ENCODE measurements around the gene DPEP1.

GRCh38 chr16:89601906-89602272 lies 11.6 kb upstream of the DPEP1 start:
- TF ChIP-seq CTCF (optimal IDR thresholded peaks at IDR 0.05 in 1 of 3, IDR thresholded peaks at IDR 0.05 in 1 of 3, conservative IDR thresholded peaks at IDR 0.05 in 1 of 3; ENCODE audit: extremely low read depth in 1 of 3, insufficient read depth in 2 of 3, low read length in 3 of 3) (no peak), EZH2 (IDR thresholded peaks at IDR 0.05; ENCODE audit: low read length) (no peak)

Measured in keratinocyte (primary cell).